SK-N-MC (cell line): ENCODE data around the gene HDAC4.

Source experiments
- EZH2 ChIP-seq: fragments of 200-600 bp; sonication (generic); IDR thresholded peaks from one replicate; pipeline ENCODE4 v1.6.1; 2017; ENCODE audit warnings: antibody characterized with exemption
- POLR2AphosphoS5 ChIP-seq: IDR thresholded peaks from 2 replicates; pipeline ENCODE4 v1.6.1; 2012; ENCODE audit warnings: mild to moderate bottlenecking, low read depth, low read length, borderline replicate concordance

DNA sequence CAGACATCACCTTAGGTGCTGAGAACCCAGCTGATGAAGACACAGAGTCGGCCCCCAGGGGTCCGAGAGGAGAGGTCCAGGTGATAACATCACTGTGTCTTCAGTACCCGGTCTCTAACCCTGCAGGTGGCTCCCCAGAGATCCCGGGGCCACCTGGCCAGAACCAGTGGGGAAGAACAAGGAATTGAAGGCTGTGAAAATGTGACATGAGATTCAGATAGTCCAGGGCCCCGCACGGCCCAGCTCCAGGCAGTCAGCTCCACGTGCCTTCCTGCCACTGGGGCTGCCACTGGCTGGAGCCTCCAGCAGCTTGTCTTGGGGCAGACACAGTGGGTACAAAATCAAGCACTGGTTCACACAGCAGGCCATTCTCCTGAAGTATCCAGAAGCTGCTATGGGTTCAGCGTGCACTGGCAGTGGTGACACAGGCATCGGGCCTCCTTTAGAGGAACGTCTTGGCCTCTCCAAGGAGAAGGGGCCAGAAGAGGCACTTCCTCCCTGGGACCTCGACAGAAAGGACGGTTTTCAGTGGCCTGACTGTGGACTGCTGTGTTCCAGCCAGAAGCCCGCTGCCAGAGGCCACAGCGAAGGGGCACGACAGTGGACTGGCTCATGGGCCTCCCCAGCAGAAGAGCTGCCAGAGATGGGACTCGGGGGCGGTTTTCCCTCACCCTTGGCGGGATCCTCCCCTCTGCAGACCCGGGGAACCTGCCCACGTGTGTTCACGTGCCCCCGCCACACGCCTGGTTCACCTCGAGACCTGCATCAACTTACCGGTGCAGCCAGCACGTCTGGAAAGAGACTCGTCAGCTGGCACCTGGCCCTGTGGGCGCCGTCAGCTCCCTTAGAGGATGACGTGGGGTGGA is 150.4 kb downstream of the HDAC4 start:
- no peak for TF ChIP-seq POLR2AphosphoS5
- no peak for TF ChIP-seq EZH2
